ENCODE results near the gene CACNG4.

- TF ChIP-seq CTCF (conservative IDR thresholded peaks at IDR 0.05; ENCODE audit: low read length) (no peak), EZH2phosphoT487 (IDR thresholded peaks at IDR 0.05; ENCODE audit: borderline replicate concordance, low read depth, low read length) (no peak)
Observed at GRCh38 chr17:67007266-67007665, 42.8 kb downstream of the CACNG4 start.
